ENCODE results near the gene KLHL17.

KLHL17 gene

GRCh38 chr1:978069-978834, 17.9 kb downstream of the KLHL17 start:
- Histone ChIP-seq H3K36me3 (ENCODE audit: control insufficient read depth in 2 of 2, insufficient read depth in 2 of 2, low read length in 2 of 2) (no peaks in the 10 kb centered on the region), H3K9ac (ENCODE audit: low read length in 2 of 2) (no peak overlapping the region), H3K4me3 (ENCODE audit: low read length in 2 of 2) (no peak overlapping the region), H3K27me3 (ENCODE audit: control insufficient read depth in 1 of 2, insufficient read depth in 2 of 2, low read length in 2 of 2) (peaks cover 4 to 31% of the 10 kb centered on the region in 2 donors), H3K27ac (ENCODE audit: low read length) (no peak overlapping the region), H3K9me3 (ENCODE audit: control insufficient read depth in 2 of 2, low read length in 2 of 2) (no peaks in the 10 kb centered on the region), H3K4me1 (ENCODE audit: control insufficient read depth, insufficient read depth, low read length) (peaks cover 12% of the 10 kb centered on the region)

- Histone ChIP-seq H3K4me1 (ENCODE audit: control insufficient read depth, insufficient read depth, low read length) (peaks cover 12% of the 10 kb centered on the region), H3K27me3 (ENCODE audit: control insufficient read depth in 1 of 2, insufficient read depth in 2 of 2, low read length in 2 of 2) (peaks cover 2 to 28% of the 10 kb centered on the region in 2 donors), H3K4me3 (ENCODE audit: low read length in 2 of 2) (no peak overlapping the region)
These were observed 18.7 kb downstream of the KLHL17 start for GRCh38 chr1:978835-979743.

GRCh38 chr1:979744-980072, 19.3 kb downstream of the KLHL17 start:
- H3K9me3 ChIP-seq (ENCODE audit: control insufficient read depth in 2 of 2, low read length in 2 of 2): no peaks in the 10 kb centered on the region
- no peak overlapping the region for H3K9ac ChIP-seq (ENCODE audit: low read length in 2 of 2)
- H3K27ac ChIP-seq (ENCODE audit: low read length): no peak overlapping the region
- H3K4me3 ChIP-seq (ENCODE audit: low read length in 2 of 2): no peak overlapping the region
- peaks cover 2 to 22% of the 10 kb centered on the region in 2 donors for H3K27me3 ChIP-seq (ENCODE audit: control insufficient read depth in 1 of 2, insufficient read depth in 2 of 2, low read length in 2 of 2)
- no peaks in the 10 kb centered on the region for H3K36me3 ChIP-seq (ENCODE audit: control insufficient read depth in 2 of 2, insufficient read depth in 2 of 2, low read length in 2 of 2)
- peaks cover 12% of the 10 kb centered on the region for H3K4me1 ChIP-seq (ENCODE audit: control insufficient read depth, insufficient read depth, low read length)

More at GRCh38 chr1:978835-979743, 18.7 kb downstream of the KLHL17 start:
- Histone ChIP-seq H3K9ac (ENCODE audit: low read length in 2 of 2) (no peak overlapping the region), H3K27ac (ENCODE audit: low read length) (no peak overlapping the region), H3K9me3 (ENCODE audit: control insufficient read depth in 2 of 2, low read length in 2 of 2) (no peaks in the 10 kb centered on the region), H3K36me3 (ENCODE audit: control insufficient read depth in 2 of 2, insufficient read depth in 2 of 2, low read length in 2 of 2) (no peaks in the 10 kb centered on the region)

- no peaks in the 10 kb centered on the region for H3K9me3 ChIP-seq (ENCODE audit: control insufficient read depth in 2 of 2, low read length in 2 of 2)
- H3K4me1 ChIP-seq (ENCODE audit: control insufficient read depth, insufficient read depth, low read length): peaks cover 12% of the 10 kb centered on the region
- no peaks in the 10 kb centered on the region for H3K36me3 ChIP-seq (ENCODE audit: control insufficient read depth in 2 of 2, insufficient read depth in 2 of 2, low read length in 2 of 2)
- no peak overlapping the region for H3K27ac ChIP-seq (ENCODE audit: low read length)
- H3K4me3 ChIP-seq (ENCODE audit: low read length in 2 of 2): no peak overlapping the region
- peaks cover 2 to 21% of the 10 kb centered on the region in 2 donors for H3K27me3 ChIP-seq (ENCODE audit: control insufficient read depth in 1 of 2, insufficient read depth in 2 of 2, low read length in 2 of 2)
- H3K9ac ChIP-seq (ENCODE audit: low read length in 2 of 2): no peak overlapping the region
These were observed 19.8 kb downstream of the KLHL17 start for GRCh38 chr1:980137-980571.

- H3K4me1 ChIP-seq (ENCODE audit: control insufficient read depth, insufficient read depth, low read length): peaks cover 6% of the 10 kb centered on the region
- no peak overlapping the region for H3K27ac ChIP-seq (ENCODE audit: low read length)
- no peaks in the 10 kb centered on the region for H3K36me3 ChIP-seq (ENCODE audit: control insufficient read depth in 2 of 2, insufficient read depth in 2 of 2, low read length in 2 of 2)
- no peak overlapping the region for H3K9ac ChIP-seq (ENCODE audit: low read length in 2 of 2)
- peaks cover 2 to 16% of the 10 kb centered on the region in 2 donors for H3K27me3 ChIP-seq (ENCODE audit: control insufficient read depth in 1 of 2, insufficient read depth in 2 of 2, low read length in 2 of 2)
- H3K9me3 ChIP-seq (ENCODE audit: control insufficient read depth in 2 of 2, low read length in 2 of 2): no peaks in the 10 kb centered on the region
- H3K4me3 ChIP-seq (ENCODE audit: low read length in 2 of 2): no peak overlapping the region
These were observed 20.4 kb downstream of the KLHL17 start for GRCh38 chr1:980602-981395.

GRCh38 chr1:981491-981954, 21.1 kb downstream of the KLHL17 start:
- H3K9me3 ChIP-seq (ENCODE audit: control insufficient read depth in 2 of 2, low read length in 2 of 2): no peaks in the 10 kb centered on the region
- no peak overlapping the region for H3K27ac ChIP-seq (ENCODE audit: low read length)
- H3K4me1 ChIP-seq (ENCODE audit: control insufficient read depth, insufficient read depth, low read length): no peaks in the 10 kb centered on the region
- H3K27me3 ChIP-seq (ENCODE audit: control insufficient read depth in 1 of 2, insufficient read depth in 2 of 2, low read length in 2 of 2): peaks cover 2 to 11% of the 10 kb centered on the region in 2 donors
- H3K4me3 ChIP-seq (ENCODE audit: low read length in 2 of 2): no peak overlapping the region
- H3K9ac ChIP-seq (ENCODE audit: low read length in 2 of 2): no peak overlapping the region
- no peaks in the 10 kb centered on the region for H3K36me3 ChIP-seq (ENCODE audit: control insufficient read depth in 2 of 2, insufficient read depth in 2 of 2, low read length in 2 of 2)

- Histone ChIP-seq H3K4me1 (ENCODE audit: control insufficient read depth, insufficient read depth, low read length) (no peaks in the 10 kb centered on the region), H3K36me3 (ENCODE audit: control insufficient read depth in 2 of 2, insufficient read depth in 2 of 2, low read length in 2 of 2) (no peaks in the 10 kb centered on the region), H3K9ac (ENCODE audit: low read length in 2 of 2) (no peak within 1 kb of the TSS), H3K9me3 (ENCODE audit: control insufficient read depth in 2 of 2, low read length in 2 of 2) (no peaks in the 10 kb centered on the region), H3K4me3 (ENCODE audit: low read length in 2 of 2) (no peak within 1 kb of the TSS), H3K27ac (ENCODE audit: low read length) (no peak within 1 kb of the TSS), H3K27me3 (ENCODE audit: control insufficient read depth in 1 of 2, insufficient read depth in 2 of 2, low read length in 2 of 2) (peaks cover 2 to 11% of the 10 kb centered on the region in 2 donors)
These were observed 21.7 kb downstream of the KLHL17 start, which contains the start of gene PERM1 for GRCh38 chr1:981955-982558. Gene PERM1, minus strand, starts transcription at chr1:982093. Its CDS starts 1,064 bp downstream, at chr1:981029.

GRCh38 chr1:982765-983436, 22.5 kb downstream of the KLHL17 start:
- no peaks in the 10 kb centered on the region for H3K36me3 ChIP-seq (ENCODE audit: control insufficient read depth in 2 of 2, insufficient read depth in 2 of 2, low read length in 2 of 2)
- H3K9me3 ChIP-seq (ENCODE audit: control insufficient read depth in 2 of 2, low read length in 2 of 2): no peaks in the 10 kb centered on the region
- H3K27me3 ChIP-seq (ENCODE audit: control insufficient read depth in 1 of 2, insufficient read depth in 2 of 2, low read length in 2 of 2): peaks cover 2 to 11% of the 10 kb centered on the region in 2 donors
- H3K27ac ChIP-seq (ENCODE audit: low read length): no peak overlapping the region
- H3K9ac ChIP-seq (ENCODE audit: low read length in 2 of 2): no peak overlapping the region
- no peaks in the 10 kb centered on the region for H3K4me1 ChIP-seq (ENCODE audit: control insufficient read depth, insufficient read depth, low read length)
- H3K4me3 ChIP-seq (ENCODE audit: low read length in 2 of 2): no peak overlapping the region

GRCh38 chr1:983798-984475, 23.6 kb downstream of the KLHL17 start:
- Histone ChIP-seq H3K27me3 (ENCODE audit: control insufficient read depth in 1 of 2, insufficient read depth in 2 of 2, low read length in 2 of 2) (peaks cover 2 to 7% of the 10 kb centered on the region in 2 donors), H3K9me3 (ENCODE audit: control insufficient read depth in 2 of 2, low read length in 2 of 2) (no peaks in the 10 kb centered on the region), H3K4me3 (ENCODE audit: low read length in 2 of 2) (no peak overlapping the region), H3K36me3 (ENCODE audit: control insufficient read depth in 2 of 2, insufficient read depth in 2 of 2, low read length in 2 of 2) (no peaks in the 10 kb centered on the region), H3K4me1 (ENCODE audit: control insufficient read depth, insufficient read depth, low read length) (no peaks in the 10 kb centered on the region), H3K9ac (ENCODE audit: low read length in 2 of 2) (no peak overlapping the region), H3K27ac (ENCODE audit: low read length) (no peak overlapping the region)
